ENCODE measurements around the gene IFNL1. TPM values are rescaled to one million over a fixed set of nuclear protein-coding genes. Genes with fewer than 3 reads are reported as not detected.

The IFNL1 gene
- total RNA-seq, 6 experiments from 2014 or later, result not detected

DNA sequence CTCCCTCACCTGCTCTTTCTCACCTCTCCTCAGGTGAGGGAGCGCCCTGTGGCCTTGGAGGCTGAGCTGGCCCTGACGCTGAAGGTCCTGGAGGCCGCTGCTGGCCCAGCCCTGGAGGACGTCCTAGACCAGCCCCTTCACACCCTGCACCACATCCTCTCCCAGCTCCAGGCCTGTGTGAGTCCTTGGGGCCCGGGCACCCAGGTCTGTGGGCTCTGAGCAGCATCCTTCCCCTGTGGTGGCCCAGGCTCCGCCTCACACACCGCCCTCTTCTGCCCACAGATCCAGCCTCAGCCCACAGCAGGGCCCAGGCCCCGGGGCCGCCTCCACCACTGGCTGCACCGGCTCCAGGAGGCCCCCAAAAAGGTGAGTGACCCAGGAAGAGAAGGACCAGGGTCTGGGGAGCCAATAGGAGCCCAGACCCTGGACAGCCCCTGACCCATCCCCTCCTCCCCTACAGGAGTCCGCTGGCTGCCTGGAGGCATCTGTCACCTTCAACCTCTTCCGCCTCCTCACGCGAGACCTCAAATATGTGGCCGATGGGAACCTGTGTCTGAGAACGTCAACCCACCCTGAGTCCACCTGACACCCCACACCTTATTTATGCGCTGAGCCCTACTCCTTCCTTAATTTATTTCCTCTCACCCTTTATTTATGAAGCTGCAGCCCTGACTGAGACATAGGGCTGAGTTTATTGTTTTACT is 1.9 kb downstream of the IFNL1 start:
- Histone ChIP-seq H3K36me3 (no peaks in the 10 kb centered on the region), H3K9me3 (no peaks in the 10 kb centered on the region), H3K4me1 (no peaks in the 10 kb centered on the region), H3K27me3 (no peaks in the 10 kb centered on the region), H3K27ac (no peak overlapping the region), H3K4me3 (no peak overlapping the region)
- 38% methylated on average over 9 of the region's 17 CpGs for WGBS (ENCODE audit: insufficient coverage, low coverage, low lambda C conversion rate, missing lambda C conversion rate)
- TF ChIP-seq, protein P1, sequence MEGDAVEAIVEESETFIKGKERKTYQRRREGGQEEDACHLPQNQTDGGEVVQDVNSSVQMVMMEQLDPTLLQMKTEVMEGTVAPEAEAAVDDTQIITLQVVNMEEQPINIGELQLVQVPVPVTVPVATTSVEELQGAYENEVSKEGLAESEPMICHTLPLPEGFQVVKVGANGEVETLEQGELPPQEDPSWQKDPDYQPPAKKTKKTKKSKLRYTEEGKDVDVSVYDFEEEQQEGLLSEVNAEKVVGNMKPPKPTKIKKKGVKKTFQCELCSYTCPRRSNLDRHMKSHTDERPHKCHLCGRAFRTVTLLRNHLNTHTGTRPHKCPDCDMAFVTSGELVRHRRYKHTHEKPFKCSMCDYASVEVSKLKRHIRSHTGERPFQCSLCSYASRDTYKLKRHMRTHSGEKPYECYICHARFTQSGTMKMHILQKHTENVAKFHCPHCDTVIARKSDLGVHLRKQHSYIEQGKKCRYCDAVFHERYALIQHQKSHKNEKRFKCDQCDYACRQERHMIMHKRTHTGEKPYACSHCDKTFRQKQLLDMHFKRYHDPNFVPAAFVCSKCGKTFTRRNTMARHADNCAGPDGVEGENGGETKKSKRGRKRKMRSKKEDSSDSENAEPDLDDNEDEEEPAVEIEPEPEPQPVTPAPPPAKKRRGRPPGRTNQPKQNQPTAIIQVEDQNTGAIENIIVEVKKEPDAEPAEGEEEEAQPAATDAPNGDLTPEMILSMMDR (IDR thresholded peaks at IDR 0.05), result no peak
- TF ChIP-seq POLR2A (IDR thresholded peaks at IDR 0.05), result no peak
- ATAC-seq (peak; percentile 40 to 70 (median 64)), DNase-seq (peak in 1 of 3 donors; percentile 60)
- intact Hi-C loops (cut with DNase I), result no loop called here

DNA sequence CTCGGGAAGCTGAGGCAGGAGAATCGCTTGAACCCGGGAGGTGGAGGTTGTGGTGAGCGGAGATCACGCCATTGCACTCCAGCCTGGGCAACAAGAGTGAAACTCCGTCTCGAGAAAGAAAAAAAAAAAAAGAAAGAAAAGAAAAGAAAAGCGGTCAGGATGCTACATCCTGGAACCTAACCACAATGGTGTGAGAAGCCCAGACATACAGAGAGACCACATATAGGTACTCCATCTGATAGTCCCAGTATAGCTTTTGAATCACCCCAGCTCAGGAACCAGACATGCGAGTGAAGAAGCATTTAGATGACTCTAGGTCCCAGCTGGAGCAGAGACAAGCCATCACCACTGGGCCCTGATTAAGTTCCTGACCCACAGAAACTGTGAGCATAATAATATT is 3.2 kb downstream of the IFNL1 start:
- WGBS (ENCODE audit: insufficient coverage, low coverage, low lambda C conversion rate, missing lambda C conversion rate), result 66% methylated on average over 8 of the region's 9 CpGs
- TF ChIP-seq POLR2A (IDR thresholded peaks at IDR 0.05), result no peak
- TF ChIP-seq, protein P1 (IDR thresholded peaks at IDR 0.05), result no peak
- no peak overlapping the region for H3K4me3 ChIP-seq
- H3K9me3 ChIP-seq, result no peaks in the 10 kb centered on the region
- no peak overlapping the region for H3K27ac ChIP-seq
- DNase-seq, result no peak
- H3K36me3 ChIP-seq, result no peaks in the 10 kb centered on the region
- no peak for ATAC-seq
- intact Hi-C loops (cut with DNase I), result no loop called here
- no peaks in the 10 kb centered on the region for H3K4me1 ChIP-seq
- H3K27me3 ChIP-seq, result no peaks in the 10 kb centered on the region

DNA sequence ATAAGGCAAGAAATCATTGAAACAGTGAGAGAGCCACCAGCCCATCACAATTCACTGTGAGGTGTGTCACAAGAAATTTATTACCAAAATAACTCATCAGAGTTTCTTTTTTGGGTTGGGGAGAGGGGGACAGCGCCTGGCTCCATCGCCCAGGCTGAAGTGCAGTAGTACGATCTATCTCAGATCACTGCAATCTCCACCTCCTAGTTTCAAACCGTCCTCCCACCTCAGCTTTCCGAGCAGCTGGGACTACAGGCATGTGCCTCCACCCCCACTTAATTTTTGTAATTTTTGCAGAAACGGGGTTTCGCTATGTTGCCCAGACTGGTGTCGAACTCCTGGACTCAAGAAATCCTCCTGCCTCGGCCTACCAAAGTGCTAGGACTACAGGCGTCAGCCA is 3.6 kb downstream of the IFNL1 start:
- intact Hi-C loops (cut with DNase I), result no loop called here

DNA sequence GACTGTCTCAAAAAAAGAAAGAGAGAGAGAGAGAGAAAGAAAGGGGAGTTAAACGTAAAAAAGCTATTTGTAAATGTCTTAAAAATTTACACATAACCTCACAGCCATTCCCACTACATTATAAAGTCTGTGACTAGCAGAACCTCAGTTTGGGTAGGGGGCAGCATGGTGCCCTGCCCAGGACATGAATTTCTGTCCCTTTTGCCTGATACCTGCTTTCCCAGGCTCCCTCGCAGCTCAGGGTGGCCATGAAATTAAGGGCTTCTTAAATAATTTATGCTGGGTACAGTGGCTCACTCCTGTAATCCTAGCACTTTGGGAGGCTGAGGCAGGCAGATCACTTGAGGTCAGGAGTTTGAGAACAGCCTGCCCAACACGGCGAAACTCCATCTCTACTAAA is 4.8 kb downstream of the IFNL1 start:
- Histone ChIP-seq H3K27me3 (no peaks in the 10 kb centered on the region), H3K4me3 (no peak overlapping the region), H3K9me3 (no peaks in the 10 kb centered on the region), H3K4me1 (no peaks in the 10 kb centered on the region), H3K36me3 (no peaks in the 10 kb centered on the region), H3K27ac (no peak overlapping the region)
- DNase-seq (no peak), ATAC-seq (no peak)
- intact Hi-C loops (cut with DNase I), result no loop called here
- no peak for TF ChIP-seq POLR2A (IDR thresholded peaks at IDR 0.05)
- TF ChIP-seq, protein P1 (IDR thresholded peaks at IDR 0.05), result no peak
- WGBS (ENCODE audit: insufficient coverage, low coverage, low lambda C conversion rate, missing lambda C conversion rate), result 40% methylated on average over 1 of the region's 4 CpGs

More for the DNA sequence above, 3.6 kb downstream of the IFNL1 start:
- Histone ChIP-seq H3K27me3 (no peaks in the 10 kb centered on the region), H3K27ac (no peak overlapping the region), H3K9me3 (no peaks in the 10 kb centered on the region), H3K4me3 (no peak overlapping the region), H3K4me1 (no peaks in the 10 kb centered on the region), H3K36me3 (no peaks in the 10 kb centered on the region)
- no peak for ATAC-seq
- WGBS (ENCODE audit: insufficient coverage, low coverage, low lambda C conversion rate, missing lambda C conversion rate), result 78% methylated on average over 5 of the region's 10 CpGs
- TF ChIP-seq, protein P1 (IDR thresholded peaks at IDR 0.05), result no peak
- TF ChIP-seq POLR2A (IDR thresholded peaks at IDR 0.05), result no peak
- DNase-seq, result no peak

Data from right lobe of liver (tissue), 6 donors.